Measurements from ENCODE around the gene SOWAHA.

Gene SOWAHA

GRCh38 chr5:132810605-132811004, 2.5 kb upstream of the SOWAHA start:
- Histone ChIP-seq H3K36me3 (ENCODE audit: control insufficient read depth in 1 of 2, insufficient read depth in 2 of 2, low read length in 2 of 2) (no peaks in the 10 kb centered on the region), H3K4me3 (ENCODE audit: low read depth in 1 of 2, low read length in 2 of 2) (no peak overlapping the region), H3K27ac (ENCODE audit: low read length) (no peak overlapping the region), H3K27me3 (ENCODE audit: low read depth, low read length) (peaks cover 11% of the 10 kb centered on the region), H3K4me1 (ENCODE audit: control insufficient read depth in 1 of 2, insufficient read depth in 2 of 2, low read length in 2 of 2) (peaks cover 3 to 8% of the 10 kb centered on the region in 2 donors), H3K9me3 (ENCODE audit: control insufficient read depth in 1 of 2, low read length in 2 of 2) (no peaks in the 10 kb centered on the region)

- Histone ChIP-seq H3K27me3 (ENCODE audit: low read depth, low read length) (peaks cover 11% of the 10 kb centered on the region), H3K4me3 (ENCODE audit: low read depth in 1 of 2, low read length in 2 of 2) (no peak overlapping the region)
Observed at GRCh38 chr5:132812123-132812765, 858 bp upstream of the SOWAHA start.

GRCh38 chr5:132813599-132814502, 749 bp downstream of the SOWAHA start:
- H3K27me3 ChIP-seq (ENCODE audit: low read depth, low read length): peaks cover 11% of the 10 kb centered on the region
- H3K4me1 ChIP-seq (ENCODE audit: control insufficient read depth in 1 of 2, insufficient read depth in 2 of 2, low read length in 2 of 2): peaks cover 3 to 8% of the 10 kb centered on the region in 2 donors
- H3K9me3 ChIP-seq (ENCODE audit: control insufficient read depth in 1 of 2, low read length in 2 of 2): no peaks in the 10 kb centered on the region
- H3K27ac ChIP-seq (ENCODE audit: low read length): no peak overlapping the region
- H3K36me3 ChIP-seq (ENCODE audit: control insufficient read depth in 1 of 2, insufficient read depth in 2 of 2, low read length in 2 of 2): no peaks in the 10 kb centered on the region
- H3K4me3 ChIP-seq (ENCODE audit: low read depth in 1 of 2, low read length in 2 of 2): peak overlapping the region in 1 of 2 donors; percentile 54

More at GRCh38 chr5:132812123-132812765, 858 bp upstream of the SOWAHA start:
- no peak overlapping the region for H3K27ac ChIP-seq (ENCODE audit: low read length)
- H3K9me3 ChIP-seq (ENCODE audit: control insufficient read depth in 1 of 2, low read length in 2 of 2): no peaks in the 10 kb centered on the region
- H3K36me3 ChIP-seq (ENCODE audit: control insufficient read depth in 1 of 2, insufficient read depth in 2 of 2, low read length in 2 of 2): no peaks in the 10 kb centered on the region
- H3K4me1 ChIP-seq (ENCODE audit: control insufficient read depth in 1 of 2, insufficient read depth in 2 of 2, low read length in 2 of 2): peaks cover 3 to 8% of the 10 kb centered on the region in 2 donors

GRCh38 chr5:132814503-132815294, 1.6 kb downstream of the SOWAHA start:
- Histone ChIP-seq H3K4me1 (ENCODE audit: control insufficient read depth in 1 of 2, insufficient read depth in 2 of 2, low read length in 2 of 2) (peaks cover 3 to 8% of the 10 kb centered on the region in 2 donors), H3K27me3 (ENCODE audit: low read depth, low read length) (peaks cover 11% of the 10 kb centered on the region), H3K4me3 (ENCODE audit: low read depth in 1 of 2, low read length in 2 of 2) (peak overlapping the region in 1 of 2 donors; percentile 54), H3K9me3 (ENCODE audit: control insufficient read depth in 1 of 2, low read length in 2 of 2) (no peaks in the 10 kb centered on the region), H3K27ac (ENCODE audit: low read length) (no peak overlapping the region), H3K36me3 (ENCODE audit: control insufficient read depth in 1 of 2, insufficient read depth in 2 of 2, low read length in 2 of 2) (no peaks in the 10 kb centered on the region)

- H3K27ac ChIP-seq (ENCODE audit: low read length): no peak overlapping the region
- H3K4me3 ChIP-seq (ENCODE audit: low read depth in 1 of 2, low read length in 2 of 2): no peak overlapping the region
- H3K27me3 ChIP-seq (ENCODE audit: low read depth, low read length): peaks cover 11% of the 10 kb centered on the region
- no peaks in the 10 kb centered on the region for H3K9me3 ChIP-seq (ENCODE audit: control insufficient read depth in 1 of 2, low read length in 2 of 2)
- no peaks in the 10 kb centered on the region for H3K36me3 ChIP-seq (ENCODE audit: control insufficient read depth in 1 of 2, insufficient read depth in 2 of 2, low read length in 2 of 2)
- peaks cover 3 to 8% of the 10 kb centered on the region in 2 donors for H3K4me1 ChIP-seq (ENCODE audit: control insufficient read depth in 1 of 2, insufficient read depth in 2 of 2, low read length in 2 of 2)
Observed at GRCh38 chr5:132815454-132815853, 2.4 kb downstream of the SOWAHA start.

- Histone ChIP-seq H3K27me3 (ENCODE audit: low read depth, low read length) (peaks cover 11% of the 10 kb centered on the region), H3K36me3 (ENCODE audit: control insufficient read depth in 1 of 2, insufficient read depth in 2 of 2, low read length in 2 of 2) (no peaks in the 10 kb centered on the region), H3K27ac (ENCODE audit: low read length) (no peak overlapping the region), H3K4me1 (ENCODE audit: control insufficient read depth in 1 of 2, insufficient read depth in 2 of 2, low read length in 2 of 2) (peaks cover 3 to 8% of the 10 kb centered on the region in 2 donors), H3K4me3 (ENCODE audit: low read depth in 1 of 2, low read length in 2 of 2) (no peak overlapping the region), H3K9me3 (ENCODE audit: control insufficient read depth in 1 of 2, low read length in 2 of 2) (no peaks in the 10 kb centered on the region)
Observed at GRCh38 chr5:132816083-132816482, 3.0 kb downstream of the SOWAHA start.

- H3K27me3 ChIP-seq (ENCODE audit: low read depth, low read length): peaks cover 11% of the 10 kb centered on the region
- no peak overlapping the region for H3K27ac ChIP-seq (ENCODE audit: low read length)
- peaks cover 3 to 8% of the 10 kb centered on the region in 2 donors for H3K4me1 ChIP-seq (ENCODE audit: control insufficient read depth in 1 of 2, insufficient read depth in 2 of 2, low read length in 2 of 2)
Observed at GRCh38 chr5:132816554-132816953, 3.5 kb downstream of the SOWAHA start.

GRCh38 chr5:132817011-132817410, 3.9 kb downstream of the SOWAHA start:
- H3K27ac ChIP-seq (ENCODE audit: low read length): no peak overlapping the region
- no peaks in the 10 kb centered on the region for H3K9me3 ChIP-seq (ENCODE audit: control insufficient read depth in 1 of 2, low read length in 2 of 2)
- peaks cover 11% of the 10 kb centered on the region for H3K27me3 ChIP-seq (ENCODE audit: low read depth, low read length)

More at GRCh38 chr5:132816554-132816953, 3.5 kb downstream of the SOWAHA start:
- Histone ChIP-seq H3K4me3 (ENCODE audit: low read depth in 1 of 2, low read length in 2 of 2) (no peak overlapping the region), H3K36me3 (ENCODE audit: control insufficient read depth in 1 of 2, insufficient read depth in 2 of 2, low read length in 2 of 2) (no peaks in the 10 kb centered on the region), H3K9me3 (ENCODE audit: control insufficient read depth in 1 of 2, low read length in 2 of 2) (no peaks in the 10 kb centered on the region)

GRCh38 chr5:132819468-132819867, 6.4 kb downstream of the SOWAHA start:
- Histone ChIP-seq H3K4me1 (ENCODE audit: control insufficient read depth in 1 of 2, insufficient read depth in 2 of 2, low read length in 2 of 2) (peaks cover 0 to 13% of the 10 kb centered on the region in 2 donors), H3K9me3 (ENCODE audit: control insufficient read depth in 1 of 2, low read length in 2 of 2) (no peaks in the 10 kb centered on the region), H3K27ac (ENCODE audit: low read length) (no peak overlapping the region), H3K4me3 (ENCODE audit: low read depth in 1 of 2, low read length in 2 of 2) (peak overlapping the region; percentile 4 to 21), H3K36me3 (ENCODE audit: control insufficient read depth in 1 of 2, insufficient read depth in 2 of 2, low read length in 2 of 2) (no peaks in the 10 kb centered on the region), H3K27me3 (ENCODE audit: low read depth, low read length) (no peaks in the 10 kb centered on the region)

More at GRCh38 chr5:132817011-132817410, 3.9 kb downstream of the SOWAHA start:
- Histone ChIP-seq H3K4me3 (ENCODE audit: low read depth in 1 of 2, low read length in 2 of 2) (no peak overlapping the region), H3K36me3 (ENCODE audit: control insufficient read depth in 1 of 2, insufficient read depth in 2 of 2, low read length in 2 of 2) (no peaks in the 10 kb centered on the region), H3K4me1 (ENCODE audit: control insufficient read depth in 1 of 2, insufficient read depth in 2 of 2, low read length in 2 of 2) (peaks cover 3 to 8% of the 10 kb centered on the region in 2 donors)

- H3K4me3 ChIP-seq (ENCODE audit: low read depth in 1 of 2, low read length in 2 of 2): peak overlapping the region in 1 of 2 donors; percentile 4
- H3K9me3 ChIP-seq (ENCODE audit: control insufficient read depth in 1 of 2, low read length in 2 of 2): no peaks in the 10 kb centered on the region
- H3K27me3 ChIP-seq (ENCODE audit: low read depth, low read length): no peaks in the 10 kb centered on the region
- no peak overlapping the region for H3K27ac ChIP-seq (ENCODE audit: low read length)
- peaks cover 0 to 12% of the 10 kb centered on the region in 2 donors for H3K4me1 ChIP-seq (ENCODE audit: control insufficient read depth in 1 of 2, insufficient read depth in 2 of 2, low read length in 2 of 2)
- H3K36me3 ChIP-seq (ENCODE audit: control insufficient read depth in 1 of 2, insufficient read depth in 2 of 2, low read length in 2 of 2): no peaks in the 10 kb centered on the region
Observed at GRCh38 chr5:132820162-132820754, 7.2 kb downstream of the SOWAHA start.
